MCF 10A (cell line): ENCODE data around the gene NDOR1. TPM values are rescaled to one million over a fixed set of nuclear protein-coding genes. Genes with fewer than 3 reads are reported as not detected.
A peak's percentile ranks its signal among the peaks of the same experiment; 100 is the strongest.

Experiments
- BruUV-seq: library from RNA; stranded (reverse); fragments of 400-500 nt; replicated peaks from 2 replicates; lab custom pipeline; 2021; lab: Mats Ljungman, UMichigan
- CTCF ChIA-PET: fragments of 300-600 bp; sonication (Branson Sonifier 250); formaldehyde crosslinking; extraction: SDS; loops from one replicate; lab custom pipeline; 2021; ENCODE audit warnings: antibody characterized with exemption, inconsistent platforms; lab: Yijun Ruan, JAX
- POLR2A ChIA-PET: fragments of 300-600, 350-650 bp; sonication (Branson Sonifier 250); formaldehyde crosslinking; extraction: SDS; loops from one replicate; lab custom pipeline; 2020; ENCODE audit warnings: antibody characterized with exemption, inconsistent platforms; lab: Yijun Ruan, JAX
- DNase-seq: peaks from one replicate; pipeline ENCODE4 v3.0.0-alpha.2; 2018; ENCODE audit not compliant: unreplicated experiment
- H3K27ac Mint-ChIP-seq: one replicate; pipeline ENCODE4 v1.8.0; 2022; ENCODE audit warnings: mild to moderate bottlenecking, low read depth, mixed read lengths; ENCODE audit not compliant: unreplicated experiment
- H3K27me3 Mint-ChIP-seq: one replicate; pipeline ENCODE4 v1.8.0; 2022; ENCODE audit warnings: mixed read lengths; ENCODE audit not compliant: insufficient read depth, unreplicated experiment
- H3K36me3 Mint-ChIP-seq: one replicate; pipeline ENCODE4 v1.8.0; 2022; ENCODE audit warnings: mild to moderate bottlenecking, moderate library complexity, mixed read lengths; ENCODE audit not compliant: insufficient read depth, unreplicated experiment
- H3K4me1 Mint-ChIP-seq: one replicate; pipeline ENCODE4 v1.8.0; 2022; ENCODE audit warnings: mixed read lengths; ENCODE audit not compliant: insufficient read depth, unreplicated experiment
- H3K4me3 Mint-ChIP-seq: one replicate; pipeline ENCODE4 v1.8.0; 2022; ENCODE audit warnings: mild to moderate bottlenecking, moderate library complexity, mixed read lengths; ENCODE audit not compliant: unreplicated experiment
- H3K9me3 Mint-ChIP-seq: one replicate; pipeline ENCODE4 v1.8.0; 2022; ENCODE audit warnings: mixed read lengths; ENCODE audit not compliant: unreplicated experiment
- CTCF ChIP-seq: fragments of 200-600 bp; IDR thresholded peaks from one replicate; pipeline ENCODE4 v1.8.0; 2022; ENCODE audit warnings: antibody characterized with exemption, mild to moderate bottlenecking; ENCODE audit not compliant: unreplicated experiment
- intact Hi-C: fragments of 100-400 bp; cut with micrococcal nuclease; formaldehyde crosslinking; loops from 2 replicates; pipeline ENCODE4 v1.14.1; 2022
- total RNA-seq: library from RNA; stranded (reverse); gene quantifications from 2 replicates; pipeline ENCODE4 v1.2.3, GENCODE V29; 2022

The NDOR1 gene
- total RNA-seq, 1 experiment from 2014 or later: 18.0 TPM

DNA sequence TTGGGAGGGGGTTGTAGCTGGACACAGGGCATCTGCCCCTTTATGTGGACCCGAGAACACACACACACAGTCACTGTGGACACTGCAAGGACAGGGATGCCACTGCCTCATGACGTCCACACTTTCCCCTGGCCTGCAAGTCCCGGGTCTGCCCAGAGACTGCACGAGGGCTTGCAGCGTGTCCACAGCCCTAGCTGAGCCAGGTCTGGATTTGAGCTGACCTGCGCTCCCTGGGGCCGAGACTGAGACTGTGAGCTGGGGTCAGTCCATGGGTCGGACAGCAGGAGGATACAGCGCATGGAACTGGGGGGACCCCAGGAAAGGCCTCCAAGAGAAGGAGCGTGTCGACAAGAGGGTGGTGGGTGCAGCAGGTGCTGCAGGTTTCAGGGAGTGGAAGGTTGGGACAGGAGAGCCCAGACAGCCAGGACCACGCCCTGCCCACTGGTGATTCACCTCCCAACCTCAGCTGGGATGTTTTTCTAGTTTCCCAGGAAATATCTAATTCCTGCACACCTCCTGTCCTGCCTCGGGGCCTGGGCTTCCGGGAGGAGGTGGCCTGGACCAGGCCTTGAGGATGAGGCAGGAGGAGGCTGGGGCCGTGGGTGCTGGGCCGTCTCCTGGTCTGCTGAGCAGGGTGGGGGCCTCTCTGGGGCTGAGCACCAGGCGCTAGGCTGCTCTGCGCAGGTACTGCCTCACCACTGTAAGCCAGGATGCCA lies 21.0 kb downstream of the NDOR1 start:
- BruUV-seq: no TSS peak
- H3K4me3 Mint-ChIP-seq: peak overlapping the region; percentile 40
- peak; percentile 68 for DNase-seq
- intact Hi-C loops: loop anchor here (1.0 to 10.0 kb wide), 4 partner anchors 37 to 182 kb away; partner anchors contain the start of genes LRRC26, NPDC1 and TMEM210
- CTCF ChIA-PET: interaction anchor here (0.6 to 5.6 kb wide), 20 partner anchors 11 to 325 kb away, joined by 3 to 36 read pairs (median 5); partner anchors contain the start of genes ANAPC2, MRPL41, NPDC1 and SSNA1
- TF ChIP-seq CTCF: no peak
- H3K9me3 Mint-ChIP-seq: no peaks in the 10 kb centered on the region
- peak overlapping the region; percentile 73 for H3K27ac Mint-ChIP-seq
- POLR2A ChIA-PET: interaction anchor here (0.9 to 6.3 kb wide), 14 partner anchors 10 to 159 kb away, joined by 3 to 73 read pairs (median 6); partner anchors contain the start of genes ANAPC2, MAN1B1, NDOR1 and SSNA1
- H3K4me1 Mint-ChIP-seq: peaks cover 15% of the 10 kb centered on the region
- H3K36me3 Mint-ChIP-seq: no peaks in the 10 kb centered on the region
- H3K27me3 Mint-ChIP-seq: no peaks in the 10 kb centered on the region

DNA sequence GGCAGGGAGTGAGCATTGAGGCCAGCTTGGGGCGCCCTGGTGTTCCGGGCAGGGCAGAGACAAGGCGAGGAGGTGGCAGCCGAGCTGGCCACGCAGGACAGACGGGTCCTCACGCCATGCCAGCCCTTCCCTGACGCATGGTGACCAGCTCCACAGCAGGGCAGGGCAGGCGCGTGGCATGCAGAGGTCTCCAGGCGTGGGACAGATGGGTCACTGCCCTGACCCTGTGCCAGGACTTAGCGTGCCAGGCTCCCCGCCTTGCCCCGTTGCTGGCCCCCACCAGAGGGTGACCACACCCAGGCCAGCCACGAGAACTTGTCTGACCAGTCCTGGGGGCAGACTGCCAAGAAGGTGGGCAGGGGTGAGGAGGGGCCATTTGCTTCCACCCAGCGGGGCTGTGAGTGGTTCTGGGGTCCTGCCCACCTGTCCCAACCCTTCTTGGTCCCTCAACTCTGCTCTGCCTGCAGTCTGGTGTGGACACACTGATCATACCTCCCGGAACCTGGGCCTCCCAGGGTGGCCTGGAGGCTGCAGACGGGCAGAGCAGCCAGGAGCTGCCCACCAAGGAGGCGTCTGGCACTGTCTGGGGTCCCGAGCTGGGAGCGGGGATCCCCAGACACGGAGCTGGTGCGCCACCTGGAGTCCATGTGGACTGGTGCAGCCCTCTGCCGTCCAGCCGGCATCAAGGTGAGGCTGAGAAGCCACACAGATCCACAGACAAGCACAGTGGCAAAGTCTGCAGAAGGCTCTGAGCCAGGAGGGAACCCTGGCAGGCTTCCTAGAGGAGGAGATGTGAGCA lies 21.8 kb downstream of the NDOR1 start, which contains the start of gene RNF224:
TSS of gene RNF224 (plus strand) at position 449 of the 799 bp plus-strand sequence. CDS start 834 bp downstream, outside the sequence.
- ChIA-PET POLR2A (interaction anchor here (0.6 to 6.3 kb wide), 13 partner anchors 11 to 160 kb away, joined by 3 to 73 read pairs (median 6); partner anchors contain the start of genes ANAPC2, MAN1B1, NDOR1 and SSNA1), CTCF (interaction anchor here (0.6 to 5.6 kb wide), 21 partner anchors 11 to 324 kb away, joined by 3 to 36 read pairs (median 5); partner anchors contain the start of genes ANAPC2, MRPL41, NPDC1 and SSNA1)
- BruUV-seq: no TSS peak
- Mint-ChIP-seq H3K4me3 (peak within 1 kb of the TSS; percentile 40), H3K4me1 (peaks cover 15% of the 10 kb centered on the region), H3K27ac (peak within 1 kb of the TSS; percentile 73), H3K27me3 (no peaks in the 10 kb centered on the region), H3K9me3 (no peaks in the 10 kb centered on the region), H3K36me3 (no peaks in the 10 kb centered on the region)
- intact Hi-C loops: loop anchor here (1.0 to 10.0 kb wide), 4 partner anchors 38 to 182 kb away; partner anchors contain the start of genes LRRC26, NPDC1 and TMEM210
- DNase-seq: peak; percentile 84
- TF ChIP-seq CTCF: peak; percentile 89

GRCh38 chr9:137227853-137228505 lies 22.5 kb downstream of the NDOR1 start:
- Mint-ChIP-seq H3K4me3 (no peak overlapping the region), H3K27ac (peak overlapping the region; percentile 73)

More at GRCh38 chr9:137227853-137228505, 22.5 kb downstream of the NDOR1 start:
- POLR2A ChIA-PET: interaction anchor here (0.6 to 6.3 kb wide), 7 partner anchors 12 to 141 kb away, joined by 3 to 73 read pairs (median 8); partner anchors contain the start of genes ANAPC2, MAN1B1, NDOR1 and SSNA1
- DNase-seq: no peak
- intact Hi-C loops: loop anchor here (1.0 to 10.0 kb wide), 4 partner anchors 39 to 183 kb away; partner anchors contain the start of genes LRRC26, NPDC1 and TMEM210
- no TSS peak for BruUV-seq
- Mint-ChIP-seq H3K36me3 (no peaks in the 10 kb centered on the region), H3K9me3 (no peaks in the 10 kb centered on the region), H3K4me1 (peaks cover 15% of the 10 kb centered on the region), H3K27me3 (no peaks in the 10 kb centered on the region)
- CTCF ChIA-PET: interaction anchor here (0.6 to 2.7 kb wide), 13 partner anchors 14 to 349 kb away, joined by 3 to 15 read pairs (median 5); partner anchors contain the start of genes ANAPC2, NPDC1 and SSNA1
- TF ChIP-seq CTCF: no peak
